Fibroblast of mammary gland (primary cell): ENCODE data around the gene RAPGEF4.

Experiments used
- DNase-seq: peaks from one replicate; pipeline ENCODE4 v3.0.0-alpha.2; 2010; ENCODE audit warnings: low read depth
- H3K4me3 ChIP-seq: 2 replicates; pipeline ENCODE4 v1.5.1; 2011; ENCODE audit warnings: low read depth, mild to moderate bottlenecking, low read length, moderate library complexity; ENCODE audit not compliant: control insufficient read depth
- CTCF ChIP-seq: conservative IDR thresholded peaks from 2 replicates; pipeline ENCODE4 v1.5.1; 2011; ENCODE audit warnings: low read depth, low read length, inconsistent platforms; ENCODE audit not compliant: control insufficient read depth, insufficient read depth

Gene RAPGEF4

GRCh38 chr2:172951554-172951953 lies 215.9 kb downstream of the RAPGEF4 start:
- no peak for DNase-seq
- no peak for TF ChIP-seq CTCF

GRCh38 chr2:172953411-172953810 lies 217.8 kb downstream of the RAPGEF4 start:
- DNase-seq = no peak

More at GRCh38 chr2:172951554-172951953, 215.9 kb downstream of the RAPGEF4 start:
- no peak overlapping the region for H3K4me3 ChIP-seq

GRCh38 chr2:172953970-172954852 lies 218.6 kb downstream of the RAPGEF4 start:
- no peak for DNase-seq
- TF ChIP-seq CTCF = no peak
- H3K4me3 ChIP-seq = no peak overlapping the region

More at GRCh38 chr2:172953411-172953810, 217.8 kb downstream of the RAPGEF4 start:
- TF ChIP-seq CTCF = no peak
- no peak overlapping the region for H3K4me3 ChIP-seq

- H3K4me3 ChIP-seq = no peak overlapping the region
- DNase-seq = no peak
- no peak for TF ChIP-seq CTCF
Measured at GRCh38 chr2:172955587-172955986, 219.9 kb downstream of the RAPGEF4 start.

- no peak for TF ChIP-seq CTCF
- no peak overlapping the region for H3K4me3 ChIP-seq
- no peak for DNase-seq
Measured at GRCh38 chr2:172957734-172958133, 222.1 kb downstream of the RAPGEF4 start.

GRCh38 chr2:172962082-172962481 lies 226.4 kb downstream of the RAPGEF4 start:
- DNase-seq = no peak
- H3K4me3 ChIP-seq = no peak overlapping the region
- no peak for TF ChIP-seq CTCF

GRCh38 chr2:172962824-172963223 lies 227.2 kb downstream of the RAPGEF4 start:
- peak; percentile 66 for DNase-seq
- H3K4me3 ChIP-seq = no peak overlapping the region
- TF ChIP-seq CTCF = no peak
